ENCODE measurements around the gene GAP43. TPM values are rescaled to one million over a fixed set of nuclear protein-coding genes. Genes with fewer than 3 reads are reported as not detected.

The GAP43 gene
- total and polyA plus RNA-seq, 2 of the 4 experiments (the other 2 are of a cell fraction) = 0.36 to 0.51 TPM

- no peak for ATAC-seq (ENCODE audit: low read depth)
- Histone ChIP-seq H3K4me3 (ENCODE audit: insufficient read depth, low read depth, low read length) (no peak overlapping the region), H2BK120ac (ENCODE audit: low read depth, low read length) (no peak overlapping the region), H2BK5ac (ENCODE audit: low read depth, low read length, poor library complexity, severe bottlenecking) (no peak overlapping the region), H3K23ac (ENCODE audit: low read depth, low read length) (no peak overlapping the region), H2AK5ac (ENCODE audit: low read depth, low read length) (no peak overlapping the region), H3K27me3 (ENCODE audit: control insufficient read depth, insufficient read depth, low read length) (peaks cover 15% of the 10 kb centered on the region), H3K36me3 (ENCODE audit: control insufficient read depth, insufficient read depth, low read length) (no peaks in the 10 kb centered on the region), H3K14ac (replicated peaks; ENCODE audit: low read depth, low read length) (no peak overlapping the region), H2AK9ac (replicated peaks; ENCODE audit: low read depth, low read length, poor library complexity) (no peak overlapping the region), H4K20me1 (ENCODE audit: insufficient read depth, low read length) (no peaks in the 10 kb centered on the region), H4K5ac (ENCODE audit: low read depth, low read length) (no peak overlapping the region), H2BK15ac (ENCODE audit: low read depth, low read length) (no peak overlapping the region), H2BK20ac (ENCODE audit: low read depth, low read length) (no peak overlapping the region), H3K79me1 (ENCODE audit: low read depth in 1 of 2, low read length in 2 of 2) (no peaks in the 10 kb centered on the region), H3K4ac (ENCODE audit: low read depth, low read length) (no peak overlapping the region), H3K9ac (ENCODE audit: low read depth, low read length) (no peak overlapping the region), H3K9me3 (ENCODE audit: control insufficient read depth, insufficient read depth, low read length) (no peaks in the 10 kb centered on the region), H3K4me1 (ENCODE audit: control insufficient read depth, insufficient read depth, low read length) (no peaks in the 10 kb centered on the region), H3K27ac (ENCODE audit: insufficient read depth, low read length) (no peak overlapping the region), H4K8ac (ENCODE audit: low read depth in 2 of 2, low read length in 2 of 2) (no peak overlapping the region), H4K91ac (ENCODE audit: insufficient read depth, low read depth, low read length) (no peak overlapping the region), H3K9me1 (ENCODE audit: insufficient read depth, low read length) (no peaks in the 10 kb centered on the region), H3K18ac (ENCODE audit: low read depth, low read length) (no peak overlapping the region), H3K4me2 (ENCODE audit: low read depth, low read length) (no peak overlapping the region), H2AFZ (replicated peaks; ENCODE audit: low read length, poor library complexity) (no peak overlapping the region), H3K56ac (ENCODE audit: extremely low read depth, insufficient read depth, low read length) (no peak overlapping the region)
- intact Hi-C loops (cut with micrococcal nuclease) = no loop called here
- ChIA-PET CTCF (no interaction called here), POLR2A (ENCODE audit: unreplicated experiment) (no interaction called here)
- no CpG with 5 or more reads among the region's 3 CpGs for WGBS, 2 experiments (ENCODE audit: extremely low coverage in 2 of 2, insufficient read length in 1 of 2)
- BruUV-seq (replicated peaks) = no TSS peak
- in situ Hi-C loops (cut with MboI; ENCODE audit: low sequenced_read_pairs) = no loop called here
- dilution Hi-C loops (cut with HindIII; ENCODE audit: low sequenced_read_pairs, unreplicated experiment) = no loop called here
- no peak for TF ChIP-seq FOS (IDR thresholded peaks at IDR 0.05; ENCODE audit: low read depth, low read length)
- no peak for TF ChIP-seq CTCF (conservative IDR thresholded peaks at IDR 0.05; ENCODE audit: low read depth, low read length)
- TF ChIP-seq USF2 (IDR thresholded peaks at IDR 0.05; ENCODE audit: low read depth, low read length) = no peak
- TF ChIP-seq SMC3 (IDR thresholded peaks at IDR 0.05; ENCODE audit: low read depth, low read length) = no peak
- no peak for TF ChIP-seq MAZ (IDR thresholded peaks at IDR 0.05; ENCODE audit: borderline replicate concordance, low read depth, low read length)
- TF ChIP-seq RCOR1 (IDR thresholded peaks at IDR 0.05; ENCODE audit: insufficient replicate concordance, low read length) = no peak
- TF ChIP-seq CHD1 (IDR thresholded peaks at IDR 0.05; ENCODE audit: low read depth, low read length) = no peak
- no peak for DNase-seq
Observed at GRCh38 chr3:115673881-115674280, 50.6 kb downstream of the GAP43 start.
